SU-DHL-6 (cell line): ENCODE measurements around the gene CIART.

Experiments
- CTCF ChIP-seq: fragments of 200-600 bp; sonication (generic); IDR thresholded peaks from one replicate; pipeline ENCODE4 v1.5.1; 2017; ENCODE audit warnings: antibody characterized with exemption, mild to moderate bottlenecking, low read length, moderate library complexity; ENCODE audit not compliant: insufficient read depth, poor library complexity, severe bottlenecking
- EZH2phosphoT487 ChIP-seq: fragments of 200-600 bp; sonication (generic), shearing (Covaris generic); conservative IDR thresholded peaks from 2 replicates; pipeline ENCODE4 v1.6.1; 2018; ENCODE audit warnings: mild to moderate bottlenecking, antibody characterized with exemption, low read length, moderate library complexity, mixed read lengths

- TF ChIP-seq CTCF (no peak), EZH2phosphoT487 (no peak)
These were observed 2.1 kb upstream of the CIART start for GRCh38 chr1:150280138-150280707.
